GM23248 (cell line): ENCODE data around the gene ARMS2. TPM values are rescaled to one million over a fixed set of nuclear protein-coding genes. Genes with fewer than 3 reads are reported as not detected.

Source experiments
- DNase-seq: peaks from one replicate; pipeline ENCODE4 v3.0.0-alpha.2; 2015
- H2AFZ ChIP-seq: fragments of 200-600 bp; sonication (generic); 2 replicates; pipeline ENCODE4 v1.6.1; 2016; ENCODE audit warnings: antibody characterized with exemption
- H3F3A ChIP-seq: fragments of 200-600 bp; sonication (generic); 2 replicates; pipeline ENCODE4 v1.6.1; 2016; ENCODE audit warnings: mild to moderate bottlenecking, antibody characterized with exemption, mixed run types; ENCODE audit not compliant: insufficient read depth
- H3K27ac ChIP-seq: fragments of 200-600 bp; sonication (generic); 2 replicates; pipeline ENCODE4 v1.5.1; 2016; ENCODE audit warnings: mild to moderate bottlenecking
- H3K27me3 ChIP-seq: fragments of 200-600 bp; sonication (generic); replicated peaks from 2 replicates; pipeline ENCODE4 v1.6.1; 2016; ENCODE audit warnings: mild to moderate bottlenecking; ENCODE audit not compliant: insufficient read depth
- H3K36me3 ChIP-seq: fragments of 200-600 bp; sonication (generic); 2 replicates; pipeline ENCODE4 v1.6.1; 2016; ENCODE audit warnings: low read depth, mild to moderate bottlenecking
- H3K4me1 ChIP-seq: fragments of 200-600 bp; sonication (generic); 2 replicates; pipeline ENCODE4 v1.6.1; 2016; ENCODE audit warnings: mild to moderate bottlenecking; ENCODE audit not compliant: insufficient read depth
- H3K4me2 ChIP-seq: fragments of 200-600 bp; sonication (generic); one replicate; pipeline ENCODE4 v1.6.1; 2016; ENCODE audit warnings: mild to moderate bottlenecking; ENCODE audit not compliant: unreplicated experiment
- H3K4me3 ChIP-seq: fragments of 200-600 bp; sonication (generic); 2 replicates; pipeline ENCODE4 v1.5.1; 2016; ENCODE audit warnings: mild to moderate bottlenecking
- H3K79me2 ChIP-seq: fragments of 200-600 bp; sonication (generic); 2 replicates; pipeline ENCODE4 v1.6.1; 2016; ENCODE audit warnings: mild to moderate bottlenecking; ENCODE audit not compliant: insufficient read depth
- H3K9ac ChIP-seq: fragments of 200-600 bp; sonication (generic); 2 replicates; pipeline ENCODE4 v1.6.1; 2016; ENCODE audit warnings: mild to moderate bottlenecking
- H3K9me2 ChIP-seq: fragments of 200-600 bp; sonication (generic); 2 replicates; pipeline ENCODE4 v1.6.1; 2016; ENCODE audit warnings: mixed run types, mild to moderate bottlenecking, moderate library complexity; ENCODE audit not compliant: insufficient read depth
- H3K9me3 ChIP-seq: fragments of 200-600 bp; sonication (generic); one replicate; pipeline ENCODE4 v1.6.1; 2017; ENCODE audit warnings: low read depth
- H4K20me1 ChIP-seq: fragments of 200-600 bp; sonication (generic); 2 replicates; pipeline ENCODE4 v1.6.0; 2016; ENCODE audit not compliant: insufficient read depth
- EZH2 ChIP-seq: fragments of 200-600 bp; sonication (generic); IDR thresholded peaks from 2 replicates; pipeline ENCODE4 v1.6.1; 2018; ENCODE audit warnings: antibody characterized with exemption, mild to moderate bottlenecking; ENCODE audit not compliant: insufficient read depth, poor library complexity, severe bottlenecking
- EZH2phosphoT487 ChIP-seq: fragments of 200-600 bp; sonication (generic); IDR thresholded peaks from 2 replicates; pipeline ENCODE4 v1.6.1; 2018; ENCODE audit warnings: antibody characterized with exemption, moderate library complexity, mild to moderate bottlenecking, low read depth; ENCODE audit not compliant: insufficient read depth
- WGBS, 2 experiments: methylation state at CpG; one replicate each; pipeline ENCODE4 v1.1.6; 2015 to 2017; ENCODE audit warnings: low lambda C conversion rate in 2 of 2, low coverage in 1 of 2; ENCODE audit errors: missing lambda C conversion rate in 2 of 2; 5-methylcytosine and 5-hydroxymethylcytosine counted together
- in situ Hi-C: fragments of 300-500 bp; cut with MboI; formaldehyde crosslinking; loops from 2 replicates; pipeline ENCODE4 v1.15.0; 2020
- polyA plus RNA-seq: library from polyadenylated mRNA; unstranded; fragments of >200 nt; fragmentation: Nextera tagmentation; extraction: Ambion mirVana; gene quantifications from 2 replicates; pipeline ENCODE4 v1.2.1, GENCODE V29; 2016
- total RNA-seq: library from RNA; depleted of rRNA; stranded (reverse); fragments of >200 nt; shearing (Covaris generic); gene quantifications from 2 replicates; pipeline ENCODE4 v1.2.3, GENCODE V29; 2014

ARMS2 gene
- total and polyA plus RNA-seq, 2 experiments from 2014 or later = not detected

- Histone ChIP-seq H3K9me3 (no peaks in the 10 kb centered on the region), H3K36me3 (no peaks in the 10 kb centered on the region), H3K27ac (no peak overlapping the region), H3K4me1 (peaks cover 33% of the 10 kb centered on the region), H4K20me1 (no peaks in the 10 kb centered on the region), H3K4me2 (no peak overlapping the region), H3K27me3 (no peaks in the 10 kb centered on the region), H3K9ac (no peak overlapping the region), H2AFZ (no peak overlapping the region), H3F3A (peaks cover 33% of the 10 kb centered on the region), H3K9me2 (no peaks in the 10 kb centered on the region), H3K4me3 (no peak overlapping the region), H3K79me2 (peaks cover 42% of the 10 kb centered on the region)
- in situ Hi-C loops = no loop called here
- 73 to 80% methylated on average over 6 of the region's 6 CpGs for WGBS, 2 experiments
- DNase-seq = no peak
- TF ChIP-seq EZH2 (no peak), EZH2phosphoT487 (no peak)
Measured at GRCh38 chr10:122500726-122501125, 46.3 kb downstream of the ARMS2 start.

- no peaks in the 10 kb centered on the region for H3K27me3 ChIP-seq
- 0 out of 2 replicates have a peak, but pooled peaks cover 7% of the 10 kb centered on the region for H3K36me3 ChIP-seq
- no peaks in the 10 kb centered on the region for H4K20me1 ChIP-seq
- H3F3A ChIP-seq = peaks cover 20% of the 10 kb centered on the region
- H3K9me2 ChIP-seq = no peaks in the 10 kb centered on the region
- no peak overlapping the region for H3K27ac ChIP-seq
- no peak overlapping the region for H3K9ac ChIP-seq
- no peak overlapping the region for H3K4me3 ChIP-seq
- in situ Hi-C loops = no loop called here
- H2AFZ ChIP-seq = no peak overlapping the region
- DNase-seq = no peak
- H3K9me3 ChIP-seq = no peaks in the 10 kb centered on the region
- peaks cover 29% of the 10 kb centered on the region for H3K79me2 ChIP-seq
- 93% methylated on average over 13 of the region's 13 CpGs for WGBS, 2 experiments
- TF ChIP-seq EZH2phosphoT487 (no peak), EZH2 (no peak)
- peaks cover 26% of the 10 kb centered on the region for H3K4me1 ChIP-seq
- no peak overlapping the region for H3K4me2 ChIP-seq
Measured at GRCh38 chr10:122503012-122503411, 48.6 kb downstream of the ARMS2 start.

GRCh38 chr10:122503886-122504609 lies 49.6 kb downstream of the ARMS2 start:
- no peak overlapping the region for H3K4me3 ChIP-seq
- H3F3A ChIP-seq = peaks cover 17% of the 10 kb centered on the region
- H2AFZ ChIP-seq = no peak overlapping the region
- H3K27ac ChIP-seq = no peak overlapping the region
- no peak for DNase-seq
- no peaks in the 10 kb centered on the region for H3K9me2 ChIP-seq
- H3K79me2 ChIP-seq = peaks cover 19% of the 10 kb centered on the region
- H3K27me3 ChIP-seq = no peaks in the 10 kb centered on the region
- H3K4me1 ChIP-seq = peaks cover 16% of the 10 kb centered on the region
- WGBS, 2 experiments = 64 to 72% methylated on average over 17 of the region's 17 CpGs
- H4K20me1 ChIP-seq = no peaks in the 10 kb centered on the region
- no peak overlapping the region for H3K4me2 ChIP-seq
- no peak for TF ChIP-seq EZH2phosphoT487
- no peak for TF ChIP-seq EZH2
- peak overlapping the region; percentile 35; the same call in 1 of the 2 replicates for H3K9ac ChIP-seq
- in situ Hi-C loops = no loop called here
- 0 out of 2 replicates have a peak, but pooled peaks cover 7% of the 10 kb centered on the region for H3K36me3 ChIP-seq
- H3K9me3 ChIP-seq = no peaks in the 10 kb centered on the region

GRCh38 chr10:122504610-122504950 lies 50.1 kb downstream of the ARMS2 start:
- H3K27me3 ChIP-seq = no peaks in the 10 kb centered on the region
- no peaks in the 10 kb centered on the region for H3K9me2 ChIP-seq
- H2AFZ ChIP-seq = no peak overlapping the region
- peaks cover 19% of the 10 kb centered on the region for H3K79me2 ChIP-seq
- DNase-seq = peak; percentile 94
- in situ Hi-C loops = no loop called here
- 0 out of 2 replicates have a peak, but pooled peaks cover 7% of the 10 kb centered on the region for H3K36me3 ChIP-seq
- H3K4me2 ChIP-seq = no peak overlapping the region
- peaks cover 12% of the 10 kb centered on the region for H3F3A ChIP-seq
- no peak overlapping the region for H3K4me3 ChIP-seq
- no peaks in the 10 kb centered on the region for H3K9me3 ChIP-seq
- TF ChIP-seq EZH2 = no peak
- no peak for TF ChIP-seq EZH2phosphoT487
- H4K20me1 ChIP-seq = no peaks in the 10 kb centered on the region
- no peak overlapping the region for H3K27ac ChIP-seq
- H3K4me1 ChIP-seq = peaks cover 11% of the 10 kb centered on the region
- WGBS, 2 experiments = 22 to 34% methylated on average over 5 to 6 of the region's 6 CpGs
- H3K9ac ChIP-seq = peak overlapping the region; percentile 35; the same call in 1 of the 2 replicates
